ENCODE data around the gene JUND.

DNA sequence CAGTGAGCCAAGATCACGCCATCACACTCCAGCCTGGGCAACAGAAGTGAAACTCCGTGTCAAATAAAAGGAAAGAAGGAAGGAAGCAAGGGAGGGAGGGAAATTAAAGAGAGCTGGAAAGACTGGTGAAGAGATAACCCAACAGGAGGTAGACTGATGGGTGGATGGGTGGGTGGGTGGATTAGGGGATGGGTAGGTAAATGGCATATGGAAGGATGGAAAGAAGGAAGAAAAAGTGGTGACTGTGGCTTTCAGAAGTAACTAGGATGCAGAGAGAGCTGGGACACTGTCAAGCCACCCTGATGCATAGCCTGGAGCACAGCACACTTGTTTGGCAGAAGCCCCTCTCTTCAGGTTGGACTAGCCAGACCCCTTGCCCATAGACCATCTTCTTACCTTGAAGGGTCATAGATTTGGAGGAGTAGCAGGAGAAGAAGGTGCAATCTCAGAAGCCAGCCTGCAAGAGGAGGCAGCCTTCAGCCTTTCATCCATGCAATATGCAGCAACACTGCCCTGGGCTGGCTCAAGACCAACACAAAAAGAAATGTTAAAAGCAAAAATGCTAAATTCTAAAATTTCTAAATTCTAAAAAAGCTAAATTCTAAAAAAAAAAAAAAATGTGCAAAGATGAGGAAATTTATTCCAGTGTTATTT lies 12.2 kb downstream of the JUND start:
- TF ChIP-seq, protein P1, sequence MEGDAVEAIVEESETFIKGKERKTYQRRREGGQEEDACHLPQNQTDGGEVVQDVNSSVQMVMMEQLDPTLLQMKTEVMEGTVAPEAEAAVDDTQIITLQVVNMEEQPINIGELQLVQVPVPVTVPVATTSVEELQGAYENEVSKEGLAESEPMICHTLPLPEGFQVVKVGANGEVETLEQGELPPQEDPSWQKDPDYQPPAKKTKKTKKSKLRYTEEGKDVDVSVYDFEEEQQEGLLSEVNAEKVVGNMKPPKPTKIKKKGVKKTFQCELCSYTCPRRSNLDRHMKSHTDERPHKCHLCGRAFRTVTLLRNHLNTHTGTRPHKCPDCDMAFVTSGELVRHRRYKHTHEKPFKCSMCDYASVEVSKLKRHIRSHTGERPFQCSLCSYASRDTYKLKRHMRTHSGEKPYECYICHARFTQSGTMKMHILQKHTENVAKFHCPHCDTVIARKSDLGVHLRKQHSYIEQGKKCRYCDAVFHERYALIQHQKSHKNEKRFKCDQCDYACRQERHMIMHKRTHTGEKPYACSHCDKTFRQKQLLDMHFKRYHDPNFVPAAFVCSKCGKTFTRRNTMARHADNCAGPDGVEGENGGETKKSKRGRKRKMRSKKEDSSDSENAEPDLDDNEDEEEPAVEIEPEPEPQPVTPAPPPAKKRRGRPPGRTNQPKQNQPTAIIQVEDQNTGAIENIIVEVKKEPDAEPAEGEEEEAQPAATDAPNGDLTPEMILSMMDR (IDR thresholded peaks at IDR 0.05), result no peak
- TF ChIP-seq POLR2A (IDR thresholded peaks at IDR 0.05), result no peak
